Thyroid gland (tissue), 4 donors: ENCODE data around the gene UQCC5.

Experiments used
- CTCF ChIP-seq, 6 experiments: fragments of 200-600 bp in 3 of 6; fragments of 450-650 bp in 3 of 6; sonication (generic) in 3 of 6; IDR thresholded peaks; one replicate each; pipeline ENCODE4 v1.5.1; 2016 to 2019; ENCODE audit warnings: antibody characterized with exemption in 6 of 6, mild to moderate bottlenecking in 2 of 6, inconsistent platforms in 1 of 6, moderate library complexity in 1 of 6
- POLR2A ChIP-seq, 2 donors: fragments of 450-650 bp; IDR thresholded peaks; one replicate each; pipeline ENCODE4 v1.6.1; 2017; ENCODE audit warnings: antibody characterized with exemption in 2 of 2, mild to moderate bottlenecking in 2 of 2, moderate library complexity in 1 of 2

GRCh38 chr3:52498137-52499054 lies 38.0 kb upstream of the UQCC5 start:
- TF ChIP-seq CTCF (IDR thresholded peaks at IDR 0.05) (no peak), POLR2A (IDR thresholded peaks at IDR 0.05) (no peak)
